ENCODE measurements around the gene SLX9. TPM values are rescaled to one million over a fixed set of nuclear protein-coding genes. Genes with fewer than 3 reads are reported as not detected.
A peak's percentile ranks its signal among the peaks of the same experiment; 100 is the strongest.

SLX9 gene
- total RNA-seq, 2 donors from 2014 or later = 21.4 to 24.8 TPM

- Histone ChIP-seq H3K9me3 (no peaks in the 10 kb centered on the region), H3K4me1 (replicated peaks) (no peaks in the 10 kb centered on the region), H3K27me3 (replicated peaks; ENCODE audit: insufficient read depth) (no peaks in the 10 kb centered on the region), H3K4me3 (no peak overlapping the region), H3K36me3 (no peaks in the 10 kb centered on the region), H3K27ac (no peak overlapping the region)
- intact Hi-C loops (cut with DNase I) = loop anchor here (10.0 kb wide), 1 partner anchor 337 kb away; the partner anchor contains the start of gene POFUT2
- DNase-seq (ENCODE audit: low spot score) = no peak
- WGBS = 93% methylated on average over 33 of the region's 33 CpGs
- TF ChIP-seq POLR2A (IDR thresholded peaks at IDR 0.05) (no peak), POLR2AphosphoS5 (IDR thresholded peaks at IDR 0.05) (no peak), CTCF (IDR thresholded peaks at IDR 0.05) (no peak)
Observed at GRCh38 chr21:44947930-44948331, 8.1 kb downstream of the SLX9 start.

GRCh38 chr21:44948426-44949120 lies 8.7 kb downstream of the SLX9 start:
- WGBS = 80% methylated on average over 15 of the region's 16 CpGs
- intact Hi-C loops (cut with DNase I) = loop anchor here (10.0 kb wide), 1 partner anchor 336 kb away; the partner anchor contains the start of gene POFUT2
- Histone ChIP-seq H3K9me3 (no peaks in the 10 kb centered on the region), H3K27me3 (replicated peaks; ENCODE audit: insufficient read depth) (no peaks in the 10 kb centered on the region), H3K27ac (no peak overlapping the region), H3K4me3 (no peak overlapping the region), H3K4me1 (replicated peaks) (no peaks in the 10 kb centered on the region), H3K36me3 (no peaks in the 10 kb centered on the region)
- TF ChIP-seq POLR2A (IDR thresholded peaks at IDR 0.05) (no peak), POLR2AphosphoS5 (IDR thresholded peaks at IDR 0.05) (no peak), CTCF (IDR thresholded peaks at IDR 0.05) (no peak)
- no peak for DNase-seq (ENCODE audit: low spot score)

GRCh38 chr21:44949161-44949778 lies 9.4 kb downstream of the SLX9 start:
- DNase-seq (ENCODE audit: low spot score) = no peak
- Histone ChIP-seq H3K27me3 (replicated peaks; ENCODE audit: insufficient read depth) (no peaks in the 10 kb centered on the region), H3K27ac (no peak overlapping the region), H3K36me3 (no peaks in the 10 kb centered on the region), H3K4me1 (replicated peaks) (no peaks in the 10 kb centered on the region), H3K9me3 (no peaks in the 10 kb centered on the region), H3K4me3 (no peak overlapping the region)
- intact Hi-C loops (cut with DNase I) = loop anchor here (10.0 kb wide), 1 partner anchor 336 kb away; the partner anchor contains the start of gene POFUT2
- 75% methylated on average over 30 of the region's 30 CpGs for WGBS
- TF ChIP-seq POLR2A (IDR thresholded peaks at IDR 0.05) (no peak), CTCF (IDR thresholded peaks at IDR 0.05) (no peak)

- peak; percentile 84 for DNase-seq (ENCODE audit: low spot score)
- no peak overlapping the region for H3K27ac ChIP-seq
- H3K9me3 ChIP-seq = no peaks in the 10 kb centered on the region
- H3K36me3 ChIP-seq = no peaks in the 10 kb centered on the region
- intact Hi-C loops (cut with DNase I) = loop anchor here (2.0 to 10.0 kb wide), 4 partner anchors 177 to 485 kb away; partner anchors contain the start of gene POFUT2
- WGBS = 10% methylated on average over 4 of the region's 10 CpGs
- H3K4me3 ChIP-seq = no peak overlapping the region
- no peaks in the 10 kb centered on the region for H3K4me1 ChIP-seq (replicated peaks)
- TF ChIP-seq POLR2A (IDR thresholded peaks at IDR 0.05) = no peak
- TF ChIP-seq POLR2AphosphoS5 (IDR thresholded peaks at IDR 0.05) = peak; percentile 48
- peak; percentile 94 to 95 (median 95) for TF ChIP-seq CTCF (IDR thresholded peaks at IDR 0.05)
- no peaks in the 10 kb centered on the region for H3K27me3 ChIP-seq (replicated peaks; ENCODE audit: insufficient read depth)
Observed at GRCh38 chr21:44949779-44950198, 10.0 kb downstream of the SLX9 start.
